Mesenchymal stem cell (in vitro differentiated cells and primary cell): ENCODE data around the gene HIP1.
A peak's percentile ranks its signal among the peaks of the same experiment; 100 is the strongest.

Experiments
- DNase-seq: peaks from one replicate; pipeline ENCODE4 v3.0.0-alpha.2; 2013
- H2AFZ ChIP-seq: one replicate; pipeline ENCODE4 v1.6.1; 2013; ENCODE audit warnings: low read depth, mild to moderate bottlenecking, control low read depth, inconsistent platforms, low read length, moderate library complexity
- H2AK5ac ChIP-seq: 2 replicates; pipeline ENCODE4 v1.6.1; 2013; ENCODE audit warnings: low read length, moderate library complexity, mild to moderate bottlenecking, inconsistent platforms; ENCODE audit not compliant: severe bottlenecking
- H2BK120ac ChIP-seq: one replicate; pipeline ENCODE4 v1.6.1; 2013; ENCODE audit warnings: low read depth, mild to moderate bottlenecking, inconsistent platforms, low read length, moderate library complexity
- H2BK12ac ChIP-seq, 2 experiments: one replicate each; pipeline ENCODE4 v1.6.1; 2013; ENCODE audit warnings: inconsistent platforms in 2 of 2, low read length in 2 of 2, mild to moderate bottlenecking in 2 of 2, moderate library complexity in 2 of 2, control low read depth in 1 of 2
- H2BK15ac ChIP-seq: one replicate; pipeline ENCODE4 v1.6.1; 2013; ENCODE audit warnings: mild to moderate bottlenecking, low read depth, inconsistent platforms; ENCODE audit not compliant: poor library complexity, severe bottlenecking
- H2BK5ac ChIP-seq: 2 replicates; pipeline ENCODE4 v1.6.1; 2013; ENCODE audit warnings: low read depth, mild to moderate bottlenecking, low read length, control low read depth, inconsistent platforms; ENCODE audit not compliant: poor library complexity, severe bottlenecking
- H3K14ac ChIP-seq, 2 experiments: one replicate each; pipeline ENCODE4 v1.6.1; 2013; ENCODE audit warnings: inconsistent platforms in 2 of 2, low read length in 2 of 2, control low read depth in 1 of 2, mild to moderate bottlenecking in 1 of 2, moderate library complexity in 1 of 2
- H3K18ac ChIP-seq, 2 experiments: one replicate each; pipeline ENCODE4 v1.6.1; 2013; ENCODE audit warnings: inconsistent platforms in 2 of 2, low read length in 2 of 2, control low read depth in 1 of 2, low read depth in 1 of 2, mild to moderate bottlenecking in 1 of 2
- H3K23ac ChIP-seq, 2 experiments: one replicate each; pipeline ENCODE4 v1.6.1; 2013; ENCODE audit warnings: inconsistent platforms in 2 of 2, low read length in 2 of 2, mild to moderate bottlenecking in 2 of 2, moderate library complexity in 2 of 2, control low read depth in 1 of 2
- H3K27ac ChIP-seq: 2 replicates; pipeline ENCODE4 v1.5.1; 2013; ENCODE audit warnings: mild to moderate bottlenecking, moderate library complexity, low read length, control low read depth, inconsistent platforms; ENCODE audit not compliant: poor library complexity, severe bottlenecking
- H3K27me3 ChIP-seq, 2 experiments: 2 replicates each; pipeline versions ENCODE4 v1.6.1 to v1.7.0; 2013; ENCODE audit warnings: low read length in 2 of 2, mild to moderate bottlenecking in 2 of 2, moderate library complexity in 2 of 2, control low read depth in 1 of 2, inconsistent platforms in 1 of 2; ENCODE audit not compliant: control insufficient read depth in 1 of 2, insufficient read depth in 1 of 2
- H3K36me3 ChIP-seq, 2 experiments: 2 replicates each; pipeline versions ENCODE4 v1.6.1 to v1.7.0; 2013; ENCODE audit warnings: low read length in 2 of 2, control low read depth in 1 of 2, inconsistent platforms in 1 of 2, low read depth in 1 of 2, mild to moderate bottlenecking in 1 of 2; ENCODE audit not compliant: insufficient read depth in 2 of 2, control insufficient read depth in 1 of 2
- H3K4ac ChIP-seq, 2 experiments: one replicate each; pipeline ENCODE4 v1.6.1; 2013; ENCODE audit warnings: inconsistent platforms in 2 of 2, low read length in 2 of 2, mild to moderate bottlenecking in 2 of 2, moderate library complexity in 2 of 2, control low read depth in 1 of 2, low read depth in 1 of 2
- H3K4me1 ChIP-seq: 2 replicates; pipeline ENCODE4 v1.6.1; 2013; ENCODE audit warnings: low read depth, low read length, control low read depth; ENCODE audit not compliant: control insufficient read depth, insufficient read depth
- H3K4me2 ChIP-seq: 2 replicates; pipeline ENCODE4 v1.6.1; 2013; ENCODE audit warnings: low read length, mild to moderate bottlenecking, inconsistent platforms; ENCODE audit not compliant: poor library complexity, severe bottlenecking
- H3K4me3 ChIP-seq, 2 experiments: 2 replicates each; pipeline versions ENCODE4 v1.5.1 to v1.7.0; 2013; ENCODE audit warnings: low read length in 2 of 2, mild to moderate bottlenecking in 2 of 2, control low read depth in 1 of 2, low read depth in 1 of 2; ENCODE audit not compliant: insufficient read depth in 1 of 2
- H3K79me1 ChIP-seq: replicated peaks from 2 replicates; pipeline ENCODE4 v1.6.1; 2013; ENCODE audit warnings: mild to moderate bottlenecking, control low read depth, low read length, inconsistent platforms; ENCODE audit not compliant: poor library complexity, severe bottlenecking
- H3K9ac ChIP-seq: 2 replicates; pipeline ENCODE4 v1.7.0; 2013; ENCODE audit warnings: mild to moderate bottlenecking, low read length, moderate library complexity
- H3K9me3 ChIP-seq: 2 replicates; pipeline ENCODE4 v1.7.0; 2013; ENCODE audit warnings: mild to moderate bottlenecking, low read length; ENCODE audit not compliant: control insufficient read depth
- H4K8ac ChIP-seq: one replicate; pipeline ENCODE4 v1.6.1; 2013; ENCODE audit warnings: inconsistent platforms, mild to moderate bottlenecking, low read length, moderate library complexity
- H4K91ac ChIP-seq: one replicate; pipeline ENCODE4 v1.6.1; 2013; ENCODE audit warnings: mild to moderate bottlenecking, low read length, inconsistent platforms
- WGBS: methylation state at CpG from one replicate; pipeline ENCODE4 v1.1.7; 2013; ENCODE audit warnings: mixed read lengths; 5-methylcytosine and 5-hydroxymethylcytosine counted together

The HIP1 gene

DNA sequence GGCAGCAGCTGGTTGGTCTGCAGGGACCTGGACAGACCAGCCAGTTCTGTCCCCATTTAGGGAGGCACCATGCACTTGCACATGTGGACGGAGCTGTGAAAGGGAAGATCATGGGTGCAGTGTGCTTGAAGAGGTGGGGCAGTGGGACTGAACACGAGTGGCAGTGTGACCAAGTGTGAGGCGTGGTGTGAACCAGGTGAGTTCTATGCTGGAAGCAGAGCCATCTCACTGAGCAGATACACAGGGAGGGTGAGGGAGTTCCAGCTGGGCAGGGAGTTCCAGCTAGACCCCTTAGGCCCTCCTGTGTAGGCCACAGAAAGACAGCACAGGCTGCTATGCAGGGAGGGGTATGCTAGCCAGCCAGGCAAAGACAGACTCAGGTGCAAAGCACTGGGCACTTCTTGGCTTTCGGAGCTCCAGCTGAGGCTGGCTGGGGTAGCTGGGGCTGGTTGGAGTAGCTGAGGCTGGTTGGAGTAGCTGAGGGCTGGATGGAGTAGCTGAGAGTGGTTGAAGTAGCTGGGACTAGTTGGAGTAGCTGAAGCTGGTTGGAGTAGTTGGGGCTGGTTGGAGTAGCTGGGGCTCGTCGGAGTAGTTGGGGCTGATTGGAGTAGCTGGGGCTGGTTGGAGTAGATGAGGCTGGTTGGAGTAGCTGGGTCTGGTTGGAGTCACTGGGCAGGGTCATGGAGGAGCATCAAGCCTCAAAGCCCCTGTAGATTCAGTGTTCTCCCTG lies 90.9 kb downstream of the HIP1 start:
- peak overlapping the region; percentile 20 for H2AK5ac ChIP-seq
- H4K8ac ChIP-seq, result no peak overlapping the region
- H3K27me3 ChIP-seq, result no peaks in the 10 kb centered on the region
- no peak overlapping the region for H2BK15ac ChIP-seq
- peaks cover 2% of the 10 kb centered on the region for H3K79me1 ChIP-seq
- DNase-seq, result no peak
- H3K18ac ChIP-seq, result no peak overlapping the region
- H3K4ac ChIP-seq, result no peak overlapping the region
- H3K27ac ChIP-seq, result no peak overlapping the region
- no peak overlapping the region for H3K14ac ChIP-seq
- no peak overlapping the region for H3K23ac ChIP-seq
- no peak overlapping the region for H3K4me2 ChIP-seq
- H3K9me3 ChIP-seq, result peaks cover 3% of the 10 kb centered on the region
- H2BK120ac ChIP-seq, result no peak overlapping the region
- WGBS, result 95% methylated on average over 6 of the region's 6 CpGs
- no peaks in the 10 kb centered on the region for H3K36me3 ChIP-seq
- H3K9ac ChIP-seq, result no peak overlapping the region
- no peak overlapping the region for H2BK5ac ChIP-seq
- H4K91ac ChIP-seq, result no peak overlapping the region
- H3K4me1 ChIP-seq, result peaks cover 17% of the 10 kb centered on the region
- H2BK12ac ChIP-seq, result no peak overlapping the region
- H2AFZ ChIP-seq, result no peak overlapping the region
- no peak overlapping the region for H3K4me3 ChIP-seq

DNA sequence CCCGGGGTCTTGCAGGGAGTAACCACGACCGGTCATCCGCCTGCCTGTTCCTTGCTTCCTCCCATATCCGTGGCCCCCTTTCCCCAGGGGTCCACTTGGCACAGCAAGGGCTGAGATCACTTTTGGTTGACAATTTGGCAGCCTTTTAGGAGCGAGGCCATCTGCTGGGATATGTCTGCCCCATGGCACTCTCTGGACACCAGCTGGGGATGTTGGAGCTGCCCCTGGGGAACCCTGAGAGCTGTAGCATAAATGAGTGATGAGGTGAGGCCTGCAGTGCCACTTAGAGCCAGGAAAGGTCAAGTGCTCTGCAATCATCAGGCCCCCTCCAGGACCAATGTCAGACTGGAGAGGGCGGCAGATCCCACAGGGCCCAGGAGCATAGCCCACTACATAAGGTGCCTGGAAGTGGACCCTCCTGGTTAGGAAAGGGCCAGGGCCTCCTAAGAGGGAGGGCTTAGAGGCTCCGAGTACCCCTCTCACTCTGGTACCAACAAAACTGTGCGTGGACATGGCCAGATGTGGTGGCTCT lies 92.1 kb downstream of the HIP1 start:
- Histone ChIP-seq H2BK12ac (no peak overlapping the region), H4K91ac (no peak overlapping the region), H3K14ac (no peak overlapping the region), H3K27me3 (no peaks in the 10 kb centered on the region), H3K18ac (no peak overlapping the region), H3K23ac (peak overlapping the region in 1 of 2 experiments; percentile 37), H3K4me1 (peaks cover 17% of the 10 kb centered on the region), H2BK15ac (no peak overlapping the region), H3K9me3 (no peaks in the 10 kb centered on the region), H3K36me3 (no peaks in the 10 kb centered on the region), H2BK5ac (no peak overlapping the region), H3K9ac (no peak overlapping the region), H2BK120ac (no peak overlapping the region), H3K27ac (no peak overlapping the region), H4K8ac (no peak overlapping the region), H3K79me1 (peaks cover 2% of the 10 kb centered on the region), H3K4me3 (no peak overlapping the region), H3K4ac (no peak overlapping the region), H3K4me2 (no peak overlapping the region), H2AK5ac (peak overlapping the region; percentile 49), H2AFZ (no peak overlapping the region)
- 87% methylated on average over 9 of the region's 9 CpGs for WGBS
- DNase-seq, result no peak

DNA sequence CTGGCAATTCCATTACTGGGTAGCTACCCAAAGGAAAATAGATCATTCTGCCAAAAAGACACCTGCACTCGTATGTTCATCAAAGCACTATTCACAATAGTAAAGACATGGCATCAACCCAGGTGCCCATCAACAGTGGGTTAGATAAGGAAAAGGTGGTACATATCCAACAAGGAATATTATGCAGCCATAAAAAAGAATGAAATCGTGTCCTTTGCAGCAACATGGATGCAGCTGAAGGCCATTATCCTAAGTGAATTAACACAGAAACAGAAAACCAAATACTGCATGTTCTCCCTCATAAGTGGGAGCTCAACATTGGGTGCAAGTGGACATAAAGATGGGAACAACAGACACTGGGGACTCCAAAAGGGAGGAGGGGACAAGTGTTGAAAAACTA lies 93.2 kb downstream of the HIP1 start:
- Histone ChIP-seq H3K27me3 (no peaks in the 10 kb centered on the region), H3K79me1 (peaks cover 2% of the 10 kb centered on the region), H3K4ac (no peak overlapping the region), H2BK120ac (no peak overlapping the region), H3K4me1 (peaks cover 13% of the 10 kb centered on the region), H3K18ac (no peak overlapping the region), H3K9ac (no peak overlapping the region), H3K9me3 (no peaks in the 10 kb centered on the region), H3K27ac (no peak overlapping the region), H3K36me3 (no peaks in the 10 kb centered on the region), H4K91ac (no peak overlapping the region), H4K8ac (no peak overlapping the region), H3K4me3 (no peak overlapping the region), H2BK15ac (no peak overlapping the region), H2AFZ (no peak overlapping the region), H3K14ac (no peak overlapping the region), H3K23ac (no peak overlapping the region), H2AK5ac (no peak overlapping the region), H3K4me2 (no peak overlapping the region), H2BK5ac (no peak overlapping the region), H2BK12ac (no peak overlapping the region)
- DNase-seq, result no peak
- 100% methylated on average over 1 of the region's 2 CpGs for WGBS

DNA sequence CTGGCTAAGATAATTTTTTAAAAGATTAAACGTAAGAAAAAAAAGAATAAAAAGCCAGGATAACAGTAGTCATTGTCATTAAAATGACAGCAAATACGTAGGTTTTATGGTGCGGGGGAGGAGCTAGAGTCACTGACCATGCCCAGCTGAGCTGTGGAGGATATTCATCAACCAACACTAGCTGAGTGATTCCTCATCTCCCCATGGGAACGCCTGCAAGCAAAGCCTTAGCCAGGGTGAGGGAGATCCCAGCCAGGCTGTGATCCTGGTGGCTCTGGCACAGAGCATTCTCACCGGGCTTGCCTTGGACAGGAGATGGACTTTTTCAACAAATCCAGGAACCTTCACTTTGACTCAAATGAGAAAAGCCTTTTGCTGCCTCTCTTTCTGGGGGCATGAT lies 94.2 kb downstream of the HIP1 start:
- Histone ChIP-seq H2AK5ac (no peak overlapping the region), H3K4me1 (peaks cover 11% of the 10 kb centered on the region), H3K9me3 (no peaks in the 10 kb centered on the region), H3K36me3 (no peaks in the 10 kb centered on the region), H2AFZ (no peak overlapping the region), H4K91ac (no peak overlapping the region), H3K9ac (no peak overlapping the region), H2BK12ac (no peak overlapping the region), H4K8ac (peak overlapping the region; percentile 24), H3K18ac (no peak overlapping the region), H3K23ac (no peak overlapping the region), H3K79me1 (peaks cover 2% of the 10 kb centered on the region), H3K4me2 (no peak overlapping the region), H3K4me3 (no peak overlapping the region), H3K14ac (no peak overlapping the region), H2BK15ac (no peak overlapping the region), H3K27me3 (no peaks in the 10 kb centered on the region), H2BK120ac (no peak overlapping the region), H2BK5ac (no peak overlapping the region), H3K4ac (no peak overlapping the region), H3K27ac (no peak overlapping the region)
- DNase-seq, result no peak
- WGBS, result 84% methylated on average over 5 of the region's 5 CpGs
